Measurements from ENCODE around the gene KIN. TPM values are rescaled to one million over a fixed set of nuclear protein-coding genes. Genes with fewer than 3 reads are reported as not detected.

KIN gene
- total and polyA plus RNA-seq, 12 donors, result 5.4 to 13.3 (median 7.2) TPM

DNA sequence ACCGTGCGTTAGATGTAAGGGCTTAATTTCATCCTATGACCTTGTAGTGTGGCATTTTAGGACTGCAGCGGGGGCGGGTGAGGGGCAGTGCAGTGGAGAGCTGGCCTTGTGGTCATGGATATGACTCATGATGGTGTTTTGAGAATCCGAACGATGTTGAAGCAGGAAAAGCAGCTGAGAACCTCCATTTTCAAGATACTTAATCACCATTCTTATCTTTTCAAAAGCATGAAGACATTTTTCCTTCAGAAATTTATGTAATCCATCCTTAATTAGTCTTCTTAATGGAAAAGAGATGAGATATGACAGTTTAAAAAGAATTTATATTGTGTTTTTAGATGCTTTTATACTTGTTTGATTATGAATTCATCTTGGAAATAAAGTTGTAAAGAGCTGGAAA is 9.8 kb upstream of the KIN start:
- H3K36me3 ChIP-seq, result peaks cover 3 to 71% (median 54%) of the 10 kb centered on the region in 9 donors
- ATAC-seq, result peak; percentile 78 to 94 (median 88)
- peak; percentile 23 to 55 for DNase-seq
- intact Hi-C loops (cut with DNase I), result no loop called here
- no peak overlapping the region for H3K4me3 ChIP-seq
- WGBS, 2 donors, result 40 to 47% methylated on average over 6 of the region's 6 CpGs
- H3K27me3 ChIP-seq, result no peaks in the 10 kb centered on the region
- H3K27ac ChIP-seq, result peak overlapping the region in 7 of 10 donors; percentile 44 to 84 (median 61)
- H3K9me3 ChIP-seq, result no peaks in the 10 kb centered on the region
- H3K4me1 ChIP-seq, result peaks cover 4 to 56% (median 37%) of the 10 kb centered on the region in 9 donors
- TF ChIP-seq, protein P1, sequence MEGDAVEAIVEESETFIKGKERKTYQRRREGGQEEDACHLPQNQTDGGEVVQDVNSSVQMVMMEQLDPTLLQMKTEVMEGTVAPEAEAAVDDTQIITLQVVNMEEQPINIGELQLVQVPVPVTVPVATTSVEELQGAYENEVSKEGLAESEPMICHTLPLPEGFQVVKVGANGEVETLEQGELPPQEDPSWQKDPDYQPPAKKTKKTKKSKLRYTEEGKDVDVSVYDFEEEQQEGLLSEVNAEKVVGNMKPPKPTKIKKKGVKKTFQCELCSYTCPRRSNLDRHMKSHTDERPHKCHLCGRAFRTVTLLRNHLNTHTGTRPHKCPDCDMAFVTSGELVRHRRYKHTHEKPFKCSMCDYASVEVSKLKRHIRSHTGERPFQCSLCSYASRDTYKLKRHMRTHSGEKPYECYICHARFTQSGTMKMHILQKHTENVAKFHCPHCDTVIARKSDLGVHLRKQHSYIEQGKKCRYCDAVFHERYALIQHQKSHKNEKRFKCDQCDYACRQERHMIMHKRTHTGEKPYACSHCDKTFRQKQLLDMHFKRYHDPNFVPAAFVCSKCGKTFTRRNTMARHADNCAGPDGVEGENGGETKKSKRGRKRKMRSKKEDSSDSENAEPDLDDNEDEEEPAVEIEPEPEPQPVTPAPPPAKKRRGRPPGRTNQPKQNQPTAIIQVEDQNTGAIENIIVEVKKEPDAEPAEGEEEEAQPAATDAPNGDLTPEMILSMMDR (IDR thresholded peaks at IDR 0.05), result no peak

GRCh38 chr10:7795605-7796004 is 7.8 kb upstream of the KIN start:
- intact Hi-C loops (cut with DNase I), result no loop called here
- ATAC-seq, result peak; percentile 59 to 95 (median 82)

DNA sequence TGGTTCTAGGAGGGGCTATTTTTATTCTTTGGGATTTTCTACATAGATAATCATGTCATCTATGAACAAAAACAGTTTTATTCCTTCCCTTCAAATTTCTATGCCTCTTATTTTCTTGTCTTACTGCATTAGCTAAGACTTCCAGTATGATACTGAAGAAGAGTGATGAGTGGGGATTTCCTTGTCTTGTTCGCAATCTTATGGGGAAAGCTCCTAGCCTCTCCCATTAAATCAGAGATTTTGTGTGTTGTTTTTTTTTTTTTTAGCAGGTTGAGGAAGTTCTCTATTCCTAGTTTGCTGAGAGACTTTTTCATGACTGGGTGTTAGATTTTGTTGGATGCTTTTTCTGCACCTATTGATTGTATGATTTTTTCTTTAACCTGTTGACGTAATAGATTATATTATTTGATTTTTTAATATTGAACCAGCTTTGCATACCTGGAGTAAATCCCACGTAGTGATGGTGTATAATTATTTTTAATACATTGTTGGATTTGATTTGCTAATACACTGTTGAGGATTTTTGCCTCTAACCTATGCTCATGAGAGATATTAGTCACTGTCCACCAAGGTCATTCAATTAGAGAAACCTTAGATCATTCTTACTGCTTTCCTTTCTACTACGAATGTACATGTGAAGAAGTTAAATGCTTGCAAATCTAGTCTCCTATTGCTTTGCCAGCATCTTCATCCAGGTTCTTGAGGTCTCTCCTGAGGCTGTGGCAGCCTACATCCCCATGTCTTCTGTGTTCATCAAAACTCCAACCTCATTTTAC is 6.6 kb upstream of the KIN start:
- TF ChIP-seq, protein P1 (IDR thresholded peaks at IDR 0.05), result no peak
- Histone ChIP-seq H3K36me3 (peaks cover 0 to 57% (median 27%) of the 10 kb centered on the region in 9 donors), H3K4me1 (peaks cover 4 to 86% (median 67%) of the 10 kb centered on the region in 9 donors), H3K9me3 (no peaks in the 10 kb centered on the region), H3K27me3 (no peaks in the 10 kb centered on the region), H3K27ac (peak overlapping the region in 6 of 10 donors; percentile 24 to 74 (median 54)), H3K4me3 (no peak overlapping the region)
- 59 to 68% methylated on average over 4 of the region's 4 CpGs for WGBS, 2 donors
- no peak for DNase-seq
- ATAC-seq, result no peak
- intact Hi-C loops (cut with DNase I), result no loop called here

More at GRCh38 chr10:7795605-7796004, 7.8 kb upstream of the KIN start:
- Histone ChIP-seq H3K9me3 (no peaks in the 10 kb centered on the region), H3K27ac (peak overlapping the region in 7 of 10 donors; percentile 10 to 74 (median 54)), H3K4me3 (no peak overlapping the region), H3K4me1 (peaks cover 4 to 75% (median 55%) of the 10 kb centered on the region in 9 donors), H3K36me3 (peaks cover 0 to 69% (median 36%) of the 10 kb centered on the region in 9 donors), H3K27me3 (no peaks in the 10 kb centered on the region)
- TF ChIP-seq, protein P1 (IDR thresholded peaks at IDR 0.05), result no peak
- 30 to 35% methylated on average over 4 of the region's 4 CpGs for WGBS, 2 donors
- peak in 1 of 2 donors; percentile 30 for DNase-seq

GRCh38 chr10:7792541-7792940 is 4.7 kb upstream of the KIN start:
- Histone ChIP-seq H3K9me3 (no peaks in the 10 kb centered on the region), H3K4me3 (no peak overlapping the region), H3K4me1 (peaks cover 4 to 86% (median 75%) of the 10 kb centered on the region in 9 donors), H3K27me3 (no peaks in the 10 kb centered on the region), H3K27ac (no peak overlapping the region), H3K36me3 (peaks cover 0 to 38% (median 8%) of the 10 kb centered on the region in 9 donors)
- no peak for DNase-seq
- ATAC-seq, result no peak
- intact Hi-C loops (cut with DNase I), result no loop called here
- 53 to 67% methylated on average over 1 of the region's 1 CpG for WGBS, 2 donors
- TF ChIP-seq, protein P1 (IDR thresholded peaks at IDR 0.05), result no peak

Data from heart right ventricle (tissue), 16 donors.